Naive thymus-derived CD8-positive, alpha-beta T cell (primary cell): Measurements from ENCODE around the gene BIRC2. TPM values are rescaled to one million over a fixed set of nuclear protein-coding genes. Genes with fewer than 3 reads are reported as not detected.
"Not testable (repeated sequence)": the region's sequence is repeated elsewhere in the genome, so short reads cannot be mapped to it uniquely, and the experiment has no call there.

Source experiments
- ATAC-seq, 2 donors: fragments of 150-1000 bp; cut with Tn5 transposase in 1 of 2; sonication (Bioruptor Pico), chemical (Tn5 transposase) in 1 of 2; 1 replicate in 1 of 2; 2 replicates in 1 of 2; pipeline ENCODE4 v1.10.0; 2021; ENCODE audit warnings: mild to moderate bottlenecking in 2 of 2, moderate library complexity in 2 of 2
- POLR2A ChIA-PET: fragments of 350-600 bp; sonication (Branson Sonifier 250); formaldehyde crosslinking; loops from one replicate; lab custom pipeline; 2021; ENCODE audit warnings: antibody characterized with exemption; lab: Charles Lee
- DNase-seq, 10 donors: peaks; one replicate each; pipeline versions ENCODE4 v3.0.0 to v3.0.0-alpha.2; 2020 to 2022
- H3K27ac Mint-ChIP-seq, 10 donors: one replicate each; pipeline ENCODE4 v1.8.0; 2020 to 2022; ENCODE audit warnings: mild to moderate bottlenecking in 10 of 10, mixed read lengths in 10 of 10, moderate library complexity in 4 of 10, inconsistent platforms in 1 of 10
- H3K27me3 Mint-ChIP-seq, 5 donors: one replicate each; pipeline ENCODE4 v1.8.0; 2021 to 2022; ENCODE audit warnings: mixed read lengths in 5 of 5
- H3K36me3 Mint-ChIP-seq, 3 donors: one replicate each; pipeline ENCODE4 v1.8.0; 2020 to 2022; ENCODE audit warnings: mixed read lengths in 3 of 3, mild to moderate bottlenecking in 2 of 3, inconsistent platforms in 1 of 3
- H3K4me1 Mint-ChIP-seq, 4 donors: one replicate each; pipeline ENCODE4 v1.8.0; 2021 to 2022; ENCODE audit warnings: mixed read lengths in 4 of 4
- H3K4me3 Mint-ChIP-seq, 10 donors: one replicate each; pipeline ENCODE4 v1.8.0; 2020 to 2022; ENCODE audit warnings: mild to moderate bottlenecking in 10 of 10, mixed read lengths in 10 of 10, moderate library complexity in 6 of 10, inconsistent platforms in 1 of 10
- H3K9me3 Mint-ChIP-seq, 9 donors: one replicate each; pipeline ENCODE4 v1.8.0; 2020 to 2022; ENCODE audit warnings: mixed read lengths in 9 of 9, mild to moderate bottlenecking in 3 of 9, inconsistent platforms in 1 of 9, moderate library complexity in 1 of 9
- polyA plus RNA-seq, 3 donors: library from polyadenylated mRNA; unstranded; fragments of 300-500 nt; fragmentation: Illumina TruSeq; gene quantifications; one replicate each; pipeline ENCODE4 v1.2.3, GENCODE V29; 2021
- total RNA-seq, 8 experiments: library from RNA in 2 of 8; stranded (reverse) in 2 of 8; gene quantifications; one replicate each; pipeline ENCODE4 v1.2.3 and lab custom pipeline; 2021 to 2026

The BIRC2 gene
- total and polyA plus RNA-seq, 5 experiments from 2014 or later, result 29.6 to 56.9 (median 41.9) TPM

DNA sequence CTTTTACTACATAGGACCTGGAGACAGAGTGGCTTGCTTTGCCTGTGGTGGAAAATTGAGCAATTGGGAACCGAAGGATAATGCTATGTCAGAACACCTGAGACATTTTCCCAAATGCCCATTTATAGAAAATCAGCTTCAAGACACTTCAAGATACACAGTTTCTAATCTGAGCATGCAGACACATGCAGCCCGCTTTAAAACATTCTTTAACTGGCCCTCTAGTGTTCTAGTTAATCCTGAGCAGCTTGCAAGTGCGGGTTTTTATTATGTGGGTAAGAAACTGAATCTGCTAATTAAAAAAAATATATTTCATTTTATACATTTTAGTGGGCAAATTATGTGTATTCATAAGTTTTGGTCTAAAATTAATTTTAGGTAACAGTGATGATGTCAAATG is 21.9 kb upstream of the BIRC2 start:
- peaks cover 16 to 51% (median 35%) of the 10 kb centered on the region in 4 donors for H3K4me1 Mint-ChIP-seq
- no peak overlapping the region for H3K4me3 Mint-ChIP-seq
- DNase-seq (no peak), ATAC-seq (no peak)
- POLR2A ChIA-PET, result no interaction called here
- H3K27me3 Mint-ChIP-seq, result no peaks in the 10 kb centered on the region
- H3K27ac Mint-ChIP-seq, result peak overlapping the region in 4 of 10 donors; percentile 7 to 84 (median 35)
- H3K36me3 Mint-ChIP-seq, result peaks cover 3 to 65% (median 32%) of the 10 kb centered on the region in 3 donors
- H3K9me3 Mint-ChIP-seq, result no peaks in the 10 kb centered on the region

- DNase-seq (no peak), ATAC-seq (no peak)
- no peaks in the 10 kb centered on the region for H3K9me3 Mint-ChIP-seq
- no peak overlapping the region for H3K4me3 Mint-ChIP-seq
- H3K36me3 Mint-ChIP-seq, result peaks cover 5 to 83% (median 47%) of the 10 kb centered on the region in 3 donors
- H3K27me3 Mint-ChIP-seq, result no peaks in the 10 kb centered on the region
- peak overlapping the region in 2 of 10 donors; percentile 29 to 31 for H3K27ac Mint-ChIP-seq
- POLR2A ChIA-PET, result no interaction called here
- H3K4me1 Mint-ChIP-seq, result peaks cover 0 to 26% (median 12%) of the 10 kb centered on the region in 4 donors
These were observed 18.3 kb upstream of the BIRC2 start for GRCh38 chr11:102328748-102329147.

GRCh38 chr11:102330231-102330630 is 16.8 kb upstream of the BIRC2 start:
- H3K9me3 Mint-ChIP-seq, result no peaks in the 10 kb centered on the region
- peaks cover 5 to 80% (median 47%) of the 10 kb centered on the region in 3 donors for H3K36me3 Mint-ChIP-seq
- H3K4me1 Mint-ChIP-seq, result peaks cover 0 to 14% (median 6%) of the 10 kb centered on the region in 4 donors
- H3K4me3 Mint-ChIP-seq, result no peak overlapping the region
- DNase-seq, result no peak
- POLR2A ChIA-PET, result no interaction called here
- ATAC-seq, result no peak
- H3K27me3 Mint-ChIP-seq, result no peaks in the 10 kb centered on the region
- H3K27ac Mint-ChIP-seq, result peak overlapping the region in 5 of 10 donors; percentile 3 to 91 (median 46)

- Mint-ChIP-seq H3K4me1 (peaks cover 0 to 10% (median 6%) of the 10 kb centered on the region in 4 donors), H3K9me3 (no peaks in the 10 kb centered on the region), H3K27me3 (no peaks in the 10 kb centered on the region), H3K36me3 (peaks cover 5 to 78% (median 45%) of the 10 kb centered on the region in 3 donors), H3K4me3 (no peak overlapping the region), H3K27ac (peak overlapping the region in 1 of 10 donors; percentile 41)
- ATAC-seq, result no peak
- DNase-seq, result no peak
- POLR2A ChIA-PET, result no interaction called here
These were observed 15.7 kb upstream of the BIRC2 start for GRCh38 chr11:102331341-102331740.

- no peak for ATAC-seq
- Mint-ChIP-seq H3K27ac (peak overlapping the region in 5 of 10 donors; percentile 33 to 70 (median 61)), H3K4me1 (peaks cover 0 to 10% (median 4%) of the 10 kb centered on the region in 4 donors), H3K36me3 (peaks cover 5 to 77% (median 41%) of the 10 kb centered on the region in 3 donors), H3K9me3 (no peaks in the 10 kb centered on the region), H3K27me3 (no peaks in the 10 kb centered on the region), H3K4me3 (no peak overlapping the region)
- POLR2A ChIA-PET, result interaction anchor here (0.9 kb wide), 1 partner anchor 28 kb away, joined by 4 read pairs; no protein-coding TSS in a partner anchor
- DNase-seq, result no peak
These were observed 14.4 kb upstream of the BIRC2 start for GRCh38 chr11:102332611-102332994.

- H3K36me3 Mint-ChIP-seq, result peaks cover 0 to 36% (median 7%) of the 10 kb centered on the region in 3 donors
- peaks cover 4 to 7% (median 6%) of the 10 kb centered on the region in 4 donors for H3K4me1 Mint-ChIP-seq
- no peaks in the 10 kb centered on the region for H3K9me3 Mint-ChIP-seq
- no peak for DNase-seq
- no peaks in the 10 kb centered on the region for H3K27me3 Mint-ChIP-seq
- H3K4me3 Mint-ChIP-seq, result no peak overlapping the region
- POLR2A ChIA-PET, result no interaction called here
- ATAC-seq, result no peak
- H3K27ac Mint-ChIP-seq, result peak overlapping the region in 8 of 10 donors; percentile 15 to 81 (median 54)
These were observed 8.5 kb upstream of the BIRC2 start for GRCh38 chr11:102338479-102339010.

- not testable (repeated sequence) for H3K4me3 Mint-ChIP-seq, H3K9me3 Mint-ChIP-seq, DNase-seq, ATAC-seq, H3K27me3 Mint-ChIP-seq
- Mint-ChIP-seq H3K27ac (peak overlapping the region in 2 of 10 donors; percentile 55 to 73), H3K4me1 (peaks cover 9 to 17% (median 14%) of the 10 kb centered on the region in 4 donors), H3K36me3 (peaks cover 0 to 24% (median 2%) of the 10 kb centered on the region in 3 donors)
- POLR2A ChIA-PET, result interaction anchor here (0.7 to 1.7 kb wide), 6 partner anchors 19 to 252 kb away, joined by 3 to 6 read pairs (median 4); no protein-coding TSS in a partner anchor
These were observed 5.7 kb upstream of the BIRC2 start for GRCh38 chr11:102341311-102341710.

- H3K36me3 Mint-ChIP-seq, result peaks cover 0 to 19% (median 0%) of the 10 kb centered on the region in 3 donors
- peak; percentile 34 to 41 for ATAC-seq
- peaks cover 9 to 22% (median 17%) of the 10 kb centered on the region in 4 donors for H3K4me1 Mint-ChIP-seq
- H3K9me3 Mint-ChIP-seq, result no peaks in the 10 kb centered on the region
- POLR2A ChIA-PET, result interaction anchor here (0.7 to 1.7 kb wide), 7 partner anchors 19 to 252 kb away, joined by 3 to 6 read pairs (median 4); no protein-coding TSS in a partner anchor
- peak overlapping the region in 8 of 10 donors; percentile 6 to 94 (median 74) for H3K27ac Mint-ChIP-seq
- no peaks in the 10 kb centered on the region for H3K27me3 Mint-ChIP-seq
- no peak overlapping the region for H3K4me3 Mint-ChIP-seq
- peak; percentile 32 to 83 (median 70) for DNase-seq
These were observed 5.1 kb upstream of the BIRC2 start for GRCh38 chr11:102341844-102342318.

- DNase-seq, result no peak
These were observed 3.2 kb upstream of the BIRC2 start for GRCh38 chr11:102343809-102344208.

DNA sequence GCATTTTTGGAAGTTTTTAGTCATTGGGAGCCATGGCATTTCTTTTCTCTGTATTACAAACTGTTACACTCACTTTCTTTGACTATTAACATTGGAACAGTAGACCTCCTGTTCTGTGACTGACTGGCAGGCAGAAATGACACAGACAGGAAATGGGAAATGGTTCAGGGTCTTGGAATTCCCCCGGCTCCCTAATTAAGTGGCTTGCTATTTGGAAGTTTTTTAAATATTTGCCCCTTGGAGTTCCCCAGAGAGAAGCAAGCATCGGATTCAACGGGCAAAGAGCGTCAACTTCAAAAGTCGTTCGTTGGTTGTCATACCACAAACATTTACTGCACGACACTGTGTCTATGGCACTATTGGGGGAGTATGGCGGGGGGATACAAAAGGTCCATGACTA is 1.1 kb upstream of the BIRC2 start:
- POLR2A ChIA-PET, result interaction anchor here (5.4 kb wide), 1 partner anchor 14 kb away, joined by 42 read pairs; no protein-coding TSS in a partner anchor
- peak overlapping the region; percentile 98 to 100 (median 100) for H3K27ac Mint-ChIP-seq
- no peaks in the 10 kb centered on the region for H3K9me3 Mint-ChIP-seq
- H3K4me1 Mint-ChIP-seq, result peaks cover 21 to 47% (median 42%) of the 10 kb centered on the region in 4 donors
- DNase-seq (peak in 2 of 10 donors; percentile 31 to 44), ATAC-seq (no peak)
- H3K4me3 Mint-ChIP-seq, result peak overlapping the region; percentile 93 to 99 (median 98)
- no peaks in the 10 kb centered on the region for H3K27me3 Mint-ChIP-seq
- H3K36me3 Mint-ChIP-seq, result peaks cover 0 to 14% (median 2%) of the 10 kb centered on the region in 3 donors

More at GRCh38 chr11:102343809-102344208, 3.2 kb upstream of the BIRC2 start:
- peaks cover 14 to 30% (median 26%) of the 10 kb centered on the region in 4 donors for H3K4me1 Mint-ChIP-seq
- H3K36me3 Mint-ChIP-seq, result peaks cover 0 to 2% (median 0%) of the 10 kb centered on the region in 3 donors
- no peak overlapping the region for H3K4me3 Mint-ChIP-seq
- peak overlapping the region in 1 of 10 donors; percentile 43 for H3K27ac Mint-ChIP-seq
- POLR2A ChIA-PET, result interaction anchor here (0.9 to 1.4 kb wide), 5 partner anchors 12 to 48 kb away, joined by 3 to 4 read pairs (median 3); partner anchors contain the start of gene BIRC3
- H3K27me3 Mint-ChIP-seq, result no peaks in the 10 kb centered on the region
- H3K9me3 Mint-ChIP-seq, result no peaks in the 10 kb centered on the region
- ATAC-seq, result no peak

- Mint-ChIP-seq H3K27me3 (no peaks in the 10 kb centered on the region), H3K27ac (peak overlapping the region; percentile 98 to 100 (median 100)), H3K4me1 (peaks cover 21 to 52% (median 42%) of the 10 kb centered on the region in 4 donors), H3K36me3 (peaks cover 0 to 17% (median 5%) of the 10 kb centered on the region in 3 donors), H3K9me3 (no peaks in the 10 kb centered on the region), H3K4me3 (peak overlapping the region; percentile 93 to 99 (median 98))
- POLR2A ChIA-PET, result interaction anchor here (1.1 to 5.4 kb wide), 2 partner anchors 13 to 44 kb away, joined by 3 to 42 read pairs; no protein-coding TSS in a partner anchor
- ATAC-seq (no peak), DNase-seq (no peak)
These were observed 612 bp upstream of the BIRC2 start for GRCh38 chr11:102346456-102346747.

DNA sequence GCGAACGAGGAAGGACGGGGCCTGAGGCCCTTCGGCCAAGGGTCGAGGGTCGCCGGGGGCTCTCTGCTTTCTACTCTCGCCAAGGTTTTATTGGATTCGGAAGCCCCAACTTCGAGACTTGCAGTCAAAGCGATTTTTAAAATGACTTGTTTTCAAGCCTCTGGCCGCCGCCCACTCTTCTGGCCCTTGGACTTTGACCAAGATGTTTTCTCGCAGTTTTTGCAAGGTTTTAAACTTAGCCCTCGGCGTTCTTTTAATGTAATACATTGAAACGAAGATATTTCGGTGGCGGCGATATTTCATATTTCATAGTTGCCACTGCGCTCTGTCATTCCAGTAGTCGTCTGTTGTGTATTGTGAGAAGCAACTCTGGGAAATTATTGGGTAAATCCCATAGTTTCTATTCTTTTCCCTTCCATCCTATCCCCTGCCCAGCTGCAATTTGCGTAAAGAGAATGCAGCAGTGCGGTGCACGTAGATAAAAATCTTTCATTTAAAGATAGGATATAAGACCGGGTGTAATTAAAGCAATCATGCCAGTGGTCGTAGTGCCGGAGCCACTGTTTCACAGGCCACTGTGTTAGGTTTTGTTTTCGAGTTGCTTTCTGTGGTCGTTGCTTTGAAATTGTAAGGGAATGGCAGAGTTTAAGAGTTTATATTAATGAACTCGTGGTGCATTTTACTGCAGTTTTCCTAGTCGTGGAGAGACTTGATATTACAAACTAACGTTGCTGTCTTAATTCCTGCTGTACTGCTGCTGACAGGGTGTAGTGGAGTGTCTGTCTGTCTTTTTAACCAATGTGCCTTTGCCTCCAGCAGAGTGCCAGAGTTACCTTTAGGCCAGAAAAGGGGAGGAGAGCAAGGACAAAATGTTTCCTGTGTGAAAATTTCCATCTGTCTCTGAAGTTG is 702 bp downstream of the BIRC2 start:
- POLR2A ChIA-PET, result interaction anchor here (0.6 to 5.4 kb wide), 7 partner anchors 10 to 148 kb away, joined by 3 to 42 read pairs (median 4); partner anchors contain the start of gene BIRC3

More for the DNA sequence above, 702 bp downstream of the BIRC2 start:
- ATAC-seq, result peak in 1 of 2 donors; percentile 13
- peak overlapping the region; percentile 93 to 99 (median 98) for H3K4me3 Mint-ChIP-seq
- H3K36me3 Mint-ChIP-seq, result peaks cover 0 to 29% (median 10%) of the 10 kb centered on the region in 3 donors
- H3K9me3 Mint-ChIP-seq, result no peaks in the 10 kb centered on the region
- H3K27ac Mint-ChIP-seq, result peak overlapping the region; percentile 98 to 100 (median 100)
- peak in 6 of 10 donors; percentile 33 to 59 (median 38) for DNase-seq
- no peaks in the 10 kb centered on the region for H3K27me3 Mint-ChIP-seq
- peaks cover 17 to 46% (median 41%) of the 10 kb centered on the region in 4 donors for H3K4me1 Mint-ChIP-seq
